Measurements from ENCODE around the gene HOXA3.

HOXA3 gene

GRCh38 chr7:27099453-27100370 lies 52.7 kb downstream of the HOXA3 start:
- DNase-seq, result no peak

DNA sequence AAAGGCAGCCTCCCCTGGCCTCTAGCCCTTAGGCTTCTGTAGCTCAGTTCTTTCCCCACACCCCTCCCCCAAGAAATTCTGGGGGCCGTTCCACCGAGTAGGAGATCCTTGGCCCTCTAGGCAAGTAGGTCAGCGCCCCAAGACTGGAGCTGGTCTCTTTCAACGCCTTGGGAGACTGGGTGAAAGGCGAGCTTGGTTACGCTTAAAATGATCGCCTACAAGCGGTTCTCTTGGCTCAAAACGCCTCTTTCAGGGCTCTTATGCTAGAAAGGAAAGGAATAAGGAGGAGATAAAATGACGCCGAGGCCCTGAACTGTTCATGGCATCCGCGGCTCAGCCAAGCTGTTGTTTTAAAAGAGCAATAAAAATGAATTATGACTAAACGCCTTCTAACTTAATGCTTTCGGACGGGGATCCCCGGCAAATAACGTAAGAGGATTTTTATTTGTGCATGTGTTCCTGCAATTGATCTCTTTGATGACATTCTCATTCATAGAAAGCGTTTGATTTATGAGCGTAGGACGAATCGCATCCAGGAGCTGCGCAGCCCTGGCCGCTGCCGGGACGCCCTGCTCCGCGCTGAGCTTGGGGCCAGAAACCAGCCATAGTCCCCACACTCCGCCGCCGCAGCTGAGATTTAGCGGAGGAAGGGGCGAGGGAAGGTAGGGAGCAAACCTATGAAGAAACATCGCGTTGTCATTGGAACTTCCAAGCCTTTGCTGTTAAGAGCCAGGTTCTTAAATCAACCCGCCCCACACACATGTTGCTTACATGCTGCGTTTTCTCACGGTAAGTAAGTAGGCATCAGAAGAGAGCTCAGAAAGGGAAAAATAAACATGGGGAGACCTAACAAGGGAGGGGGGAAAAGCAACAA lies 53.6 kb downstream of the HOXA3 start:
- no peak for DNase-seq

GRCh38 chr7:27097686-27098577 lies 54.5 kb downstream of the HOXA3 start:
- no peak for DNase-seq

DNA sequence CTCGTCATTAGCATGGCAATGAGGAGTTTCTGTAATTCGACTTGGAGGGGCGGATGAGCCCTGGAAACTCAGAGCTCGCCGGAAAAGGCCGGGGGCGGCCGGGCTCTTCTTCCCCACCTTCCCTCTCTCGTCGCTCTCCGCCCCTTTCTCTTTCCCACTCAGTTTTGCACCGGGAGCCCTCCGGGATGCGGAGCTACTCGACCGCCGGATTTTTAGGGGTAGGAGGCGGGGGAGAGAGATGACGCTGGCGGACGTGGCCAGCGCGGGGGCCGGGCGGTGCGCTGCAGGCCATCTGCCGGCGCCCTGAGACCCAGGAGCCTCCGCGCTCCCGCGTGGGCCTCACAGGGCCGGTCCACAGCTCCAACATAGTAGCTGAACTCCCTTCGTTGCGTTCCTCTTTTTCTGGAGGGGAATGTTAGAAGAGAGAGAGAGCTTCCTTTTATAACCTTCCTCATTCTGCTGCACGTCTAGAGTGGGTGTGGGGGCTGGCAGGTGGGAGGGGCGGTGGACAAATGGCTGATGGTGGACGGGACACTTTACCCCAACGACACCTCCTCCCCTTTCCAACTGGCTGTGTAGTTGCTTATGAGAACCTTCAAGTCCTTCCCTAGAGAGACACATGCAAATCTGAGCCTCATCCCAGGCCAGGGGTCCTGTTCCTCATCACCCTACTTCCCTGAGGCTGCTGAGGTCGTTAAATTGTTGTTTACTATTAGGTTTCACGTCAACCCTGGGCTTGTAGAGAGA lies 55.4 kb downstream of the HOXA3 start:
- no peak for DNase-seq

DNA sequence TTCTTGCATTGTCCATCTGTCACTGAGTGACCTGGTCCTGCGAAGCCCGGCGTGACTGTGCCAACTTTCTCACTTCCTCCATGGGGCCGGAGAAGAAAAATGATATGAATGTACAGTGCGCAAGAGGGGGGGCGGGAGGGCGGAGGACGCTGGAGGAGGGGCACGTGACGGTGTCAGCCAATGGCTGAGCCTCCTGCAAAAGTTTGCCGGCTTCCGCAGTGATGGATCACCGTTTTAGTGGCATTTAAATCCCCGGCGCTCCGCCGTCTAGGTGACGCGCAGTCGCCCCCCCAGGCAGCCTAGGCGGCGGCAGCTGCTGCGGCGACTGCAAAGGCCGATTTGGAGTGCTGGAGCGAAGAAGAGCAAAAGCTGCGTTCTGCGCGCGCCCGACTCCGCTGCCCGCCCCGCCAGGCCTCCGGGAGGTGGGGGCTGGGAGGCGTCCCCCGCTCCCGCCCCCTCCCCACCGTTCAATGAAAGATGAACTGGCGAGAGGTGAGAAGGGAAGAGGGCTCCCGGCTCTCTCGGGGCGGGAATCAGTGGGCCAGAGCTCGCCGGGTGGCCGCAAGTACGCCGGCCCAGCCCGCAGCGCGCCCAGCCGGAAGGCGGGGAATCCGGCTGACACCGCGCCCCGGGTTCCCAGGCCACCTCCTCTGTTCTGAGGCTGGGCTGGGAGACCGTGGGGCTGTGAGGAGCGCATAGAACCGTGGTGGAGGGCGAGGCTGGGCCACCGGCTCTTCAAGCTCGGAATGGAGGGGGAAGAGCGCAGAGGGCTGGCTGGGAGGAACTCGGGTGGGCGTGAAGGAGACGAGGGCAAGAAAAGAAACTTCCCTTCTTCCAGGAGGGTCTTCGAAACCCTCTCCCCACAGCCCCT lies 56.3 kb downstream of the HOXA3 start, which contains the start of gene HOXA1:
TSS of gene HOXA1 (minus strand) at position 104 of the 871 bp plus-strand sequence. CDS start at position 16, 88 bp downstream.
- no peak for DNase-seq

DNA sequence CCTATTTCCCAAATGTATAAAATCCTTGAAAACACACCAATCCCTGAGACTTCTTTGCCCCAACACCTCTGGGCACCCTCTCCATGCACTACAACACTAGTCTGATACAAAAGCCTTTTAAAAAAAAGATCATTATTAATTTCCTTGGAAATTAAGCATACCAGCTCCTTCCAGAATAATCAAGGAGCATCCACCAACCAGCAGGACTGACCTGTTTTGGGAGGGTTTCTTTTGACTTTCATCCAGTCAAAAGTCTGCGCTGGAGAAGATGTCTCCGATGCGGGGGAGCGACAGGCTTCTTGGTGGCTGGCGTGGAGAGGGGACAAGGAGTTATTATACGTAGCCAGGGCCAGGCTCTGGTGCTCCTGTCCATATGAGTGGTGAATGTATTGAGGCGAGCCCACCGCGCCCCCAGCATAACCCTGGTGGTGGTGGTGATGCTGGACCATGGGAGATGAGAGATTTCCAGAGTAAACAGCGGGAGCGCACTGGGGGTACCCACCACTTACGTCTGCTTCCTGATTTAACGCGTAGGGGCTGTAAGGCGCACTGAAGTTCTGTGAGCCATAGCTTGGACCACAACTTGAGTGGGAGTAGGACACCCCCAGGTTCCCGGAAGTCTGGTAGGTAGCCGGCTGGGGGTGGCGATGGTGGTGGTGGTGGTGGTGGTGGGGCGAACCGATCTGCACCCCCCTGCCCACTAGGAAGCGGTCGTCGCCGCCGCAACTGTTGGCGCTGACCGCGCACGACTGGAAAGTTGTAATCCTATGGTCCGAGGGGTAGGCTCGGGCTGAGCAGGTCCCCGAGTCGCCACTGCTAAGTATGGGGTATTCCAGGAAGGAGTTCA lies 57.1 kb downstream of the HOXA3 start:
- no peak for DNase-seq

DNA sequence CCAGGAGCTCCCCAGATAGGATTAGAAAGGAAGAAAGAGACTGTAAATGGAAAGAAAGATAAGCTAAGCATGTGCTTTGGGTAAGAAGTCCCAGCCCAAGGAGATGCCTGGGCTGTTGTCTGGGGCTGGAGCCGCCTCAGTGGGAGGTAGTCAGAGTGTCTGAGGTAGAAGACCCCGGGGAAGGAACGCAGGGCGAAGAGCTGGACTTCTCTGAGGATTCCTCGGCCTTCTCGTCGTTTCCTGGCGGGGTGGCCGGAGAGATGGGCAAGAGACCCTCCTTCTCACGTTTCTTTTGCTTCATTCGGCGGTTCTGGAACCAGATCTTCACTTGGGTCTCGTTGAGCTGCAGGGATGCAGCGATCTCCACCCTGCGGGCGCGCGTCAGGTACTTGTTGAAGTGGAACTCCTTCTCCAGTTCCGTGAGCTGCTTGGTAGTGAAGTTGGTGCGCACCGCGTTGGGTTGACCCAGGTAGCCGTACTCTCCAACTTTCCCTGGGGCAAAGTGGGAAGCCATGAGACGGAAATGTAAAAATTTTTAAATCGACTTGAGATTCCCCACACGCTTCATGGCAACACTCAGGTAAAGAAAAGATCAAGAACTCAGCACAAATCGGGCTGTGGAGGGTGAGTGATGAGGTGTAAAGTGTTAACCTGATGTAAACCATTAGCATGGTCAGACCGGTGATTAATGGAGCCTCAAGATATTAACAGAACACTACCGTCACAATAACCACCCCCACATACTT lies 57.9 kb downstream of the HOXA3 start:
- no peak for DNase-seq

DNA sequence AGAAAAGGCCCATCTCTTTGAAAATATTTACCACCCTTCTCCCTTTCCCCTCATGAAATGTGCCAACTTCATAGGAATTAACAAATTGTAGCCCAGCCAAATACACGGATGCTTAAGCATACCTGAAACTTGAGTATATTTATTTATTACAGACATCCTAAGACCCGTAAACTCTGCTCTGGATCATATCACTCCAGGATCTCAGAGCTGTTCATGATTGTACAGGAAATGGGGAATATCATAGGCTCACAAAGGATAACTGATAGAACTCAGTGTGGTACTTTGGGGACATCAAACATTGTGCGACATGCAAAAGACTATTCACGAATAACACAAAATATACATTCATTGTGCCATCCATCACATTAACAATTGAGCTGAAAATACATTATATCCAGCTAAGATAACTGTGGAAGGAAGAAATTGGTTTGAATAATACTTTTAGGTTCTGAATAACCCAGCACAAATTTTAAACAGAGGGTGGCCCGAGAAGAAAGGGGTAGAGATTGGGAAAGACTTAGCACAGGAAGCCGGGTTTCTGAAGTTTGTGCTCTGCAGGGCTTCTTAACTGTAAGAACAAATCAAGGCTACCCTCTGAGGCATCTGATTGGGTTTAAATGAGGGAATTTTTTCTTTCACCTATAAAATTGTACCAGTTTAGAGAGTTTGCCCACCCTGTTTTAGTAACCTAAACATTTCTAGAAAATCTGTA lies 59.0 kb downstream of the HOXA3 start:
- no peak for DNase-seq

DNA sequence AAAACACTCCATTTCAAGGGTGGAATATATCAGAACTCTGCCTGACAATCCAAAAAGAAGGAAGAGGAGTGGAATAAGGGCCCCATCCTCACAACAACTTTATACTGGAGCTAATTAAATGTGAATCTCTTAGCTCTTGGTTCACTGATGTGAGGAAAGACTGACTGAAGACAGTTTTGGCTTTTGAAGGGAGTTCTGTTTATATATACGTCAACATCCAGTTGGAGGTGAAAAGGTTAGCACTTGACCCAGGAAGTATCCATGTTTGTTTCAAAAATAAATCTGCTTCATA lies 59.6 kb downstream of the HOXA3 start:
- DNase-seq, result no peak

GRCh38 chr7:27091941-27092818 lies 60.2 kb downstream of the HOXA3 start:
- no peak for DNase-seq

- DNase-seq, result no peak
Observed at GRCh38 chr7:27091105-27091504, 61.3 kb downstream of the HOXA3 start.

DNA sequence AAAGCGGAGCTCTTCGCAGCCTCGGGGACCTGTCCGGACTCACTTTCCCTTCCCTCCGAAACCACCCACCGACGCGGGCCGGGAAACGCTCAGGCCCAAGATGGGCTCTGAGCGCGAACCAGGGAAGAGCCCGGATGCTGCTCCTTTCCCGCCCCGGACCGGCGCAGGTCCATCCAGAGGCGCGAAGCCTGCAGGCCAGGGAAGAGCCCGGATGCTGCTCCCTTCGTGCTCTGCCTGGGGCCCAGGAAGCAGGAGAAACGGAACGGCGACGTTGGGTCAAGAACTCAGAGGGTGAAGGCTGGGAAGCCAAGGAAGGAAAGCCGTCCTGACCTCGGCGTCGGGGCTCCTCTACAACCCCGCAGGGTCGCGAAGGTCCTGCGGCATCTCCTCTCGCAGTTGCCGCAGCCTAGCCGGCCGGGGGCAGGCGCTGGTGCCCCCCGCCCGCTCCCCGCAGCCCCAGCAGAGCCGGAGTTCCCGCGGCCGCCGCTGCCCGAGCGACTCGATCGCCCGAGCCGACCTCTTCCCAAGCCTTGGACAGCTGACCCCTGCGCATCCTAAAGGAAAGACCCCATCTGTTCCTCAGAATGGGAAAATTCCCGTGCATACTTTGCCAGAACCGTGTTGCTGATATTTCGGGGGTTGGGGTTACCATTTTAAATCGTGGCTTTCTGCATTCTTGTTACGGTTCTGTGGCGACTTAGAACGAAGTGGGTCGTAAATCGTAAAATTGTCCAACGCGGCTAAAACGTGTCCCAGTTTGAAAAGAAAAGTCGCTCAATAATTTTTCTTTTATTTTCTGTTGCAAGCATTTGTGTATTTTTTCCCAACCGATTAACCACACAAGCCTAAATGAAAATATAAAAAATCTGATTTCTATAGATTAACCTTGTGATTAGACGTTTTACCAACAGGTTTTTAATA lies 64.1 kb downstream of the HOXA3 start:
- DNase-seq, result no peak

DNA sequence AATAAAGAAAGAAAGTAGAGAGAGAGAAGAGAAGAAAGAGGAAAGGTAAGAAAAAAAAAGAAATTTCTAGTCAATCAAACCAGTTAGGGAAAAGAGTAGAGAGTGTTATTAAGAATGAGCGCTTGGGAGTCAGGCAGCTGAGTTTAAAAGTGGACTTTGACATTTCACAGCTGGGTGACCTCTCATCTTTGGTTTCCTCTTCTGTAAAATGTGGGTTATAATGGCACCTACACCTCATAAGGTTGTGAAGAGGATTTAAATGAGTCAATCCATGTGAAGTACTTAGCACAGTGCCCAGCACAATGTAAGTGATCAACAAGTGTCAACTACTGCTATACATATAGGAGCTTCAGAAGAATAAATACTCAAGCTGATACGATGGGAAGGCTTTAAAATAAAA lies 68.7 kb downstream of the HOXA3 start:
- DNase-seq, result no peak

GRCh38 chr7:27082171-27082570 lies 70.2 kb downstream of the HOXA3 start:
- no peak for DNase-seq

DNA sequence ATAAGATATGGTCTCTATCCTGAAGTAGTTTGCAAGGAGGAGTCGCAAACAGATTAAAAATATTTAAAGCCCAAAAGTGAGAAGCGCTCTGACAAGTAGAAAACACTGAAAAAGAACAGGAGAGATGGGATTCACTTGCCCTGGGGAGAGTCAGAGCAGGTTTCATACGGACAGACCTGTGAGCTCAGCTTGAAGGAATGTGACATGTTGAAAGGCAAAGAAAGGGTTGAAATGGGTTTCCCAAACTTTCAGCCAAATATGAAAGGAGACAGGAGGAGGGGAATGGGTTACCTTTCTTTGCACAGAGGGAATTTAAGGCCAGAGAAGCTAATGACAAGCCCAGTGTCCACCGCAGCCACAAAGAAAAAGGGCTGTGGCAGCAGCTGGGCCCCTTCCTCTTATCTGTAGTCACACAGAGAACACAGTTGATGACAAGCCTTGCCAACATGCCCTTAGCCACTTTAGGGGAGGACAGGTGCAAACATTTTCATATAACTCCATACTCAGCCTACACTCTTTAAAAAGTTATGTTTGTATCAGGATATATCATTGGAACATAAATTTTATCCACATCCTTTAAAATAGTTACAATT lies 71.4 kb downstream of the HOXA3 start:
- DNase-seq, result no peak

All from cerebellar nuclear complex (tissue), 1 donor.